Astrocyte (in vitro differentiated cells and primary cell): Measurements from ENCODE around the gene TAX1BP3. TPM values are rescaled to one million over a fixed set of nuclear protein-coding genes. Genes with fewer than 3 reads are reported as not detected.

ENCODE experiments used
- DNase-seq: peaks from one replicate; pipeline ENCODE4 v3.0.0-alpha.2; 2010; ENCODE audit warnings: low read depth
- FAIRE-seq: peaks from 2 replicates; lab custom pipeline; 2011; peaks lifted over from hg19 to GRCh38; lab: Jason Lieb, UNC
- H2AFZ ChIP-seq: 2 replicates; pipeline ENCODE4 v1.6.0; 2012; ENCODE audit warnings: low read depth, low read length, inconsistent platforms
- H3K27ac ChIP-seq: 2 replicates; pipeline ENCODE4 v1.5.1; 2011; ENCODE audit warnings: low read depth, low read length, inconsistent platforms
- H3K27me3 ChIP-seq: 2 replicates; pipeline ENCODE4 v1.6.0; 2011; ENCODE audit warnings: low read length, inconsistent platforms; ENCODE audit not compliant: insufficient read depth
- H3K36me3 ChIP-seq: 2 replicates; pipeline ENCODE4 v1.5.1; 2011; ENCODE audit warnings: low read length, inconsistent platforms; ENCODE audit not compliant: insufficient read depth
- H3K4me1 ChIP-seq: 2 replicates; pipeline ENCODE4 v1.5.1; 2011; ENCODE audit warnings: low read length, inconsistent platforms; ENCODE audit not compliant: insufficient read depth
- H3K4me2 ChIP-seq: 2 replicates; pipeline ENCODE4 v1.6.0; 2012; ENCODE audit warnings: low read length, inconsistent platforms
- H3K4me3 ChIP-seq: 2 replicates; pipeline ENCODE4 v1.5.1; 2011; ENCODE audit warnings: low read depth, mild to moderate bottlenecking, low read length, inconsistent platforms; ENCODE audit not compliant: insufficient read depth
- H3K79me2 ChIP-seq: 2 replicates; pipeline ENCODE4 v1.6.0; 2012; ENCODE audit warnings: mild to moderate bottlenecking, low read length, inconsistent platforms; ENCODE audit not compliant: insufficient read depth
- H3K9ac ChIP-seq: 2 replicates; pipeline ENCODE4 v1.6.0; 2012; ENCODE audit warnings: mild to moderate bottlenecking, low read length, inconsistent platforms
- H3K9me3 ChIP-seq: 2 replicates; pipeline ENCODE4 v1.5.1; 2012; ENCODE audit warnings: low read depth, mild to moderate bottlenecking, low read length, inconsistent platforms; ENCODE audit not compliant: insufficient read depth
- H4K20me1 ChIP-seq: 2 replicates; pipeline ENCODE4 v1.6.0; 2012; ENCODE audit warnings: low read length, inconsistent platforms; ENCODE audit not compliant: insufficient read depth
- H3K27ac Mint-ChIP-seq: one replicate; pipeline ENCODE4 v1.8.0; 2021; ENCODE audit warnings: mild to moderate bottlenecking, mixed read lengths; ENCODE audit not compliant: unreplicated experiment
- H3K27me3 Mint-ChIP-seq: one replicate; pipeline ENCODE4 v1.8.0; 2021; ENCODE audit warnings: low read depth, mixed read lengths; ENCODE audit not compliant: unreplicated experiment
- H3K36me3 Mint-ChIP-seq: one replicate; pipeline ENCODE4 v1.8.0; 2021; ENCODE audit warnings: low read depth, mixed read lengths; ENCODE audit not compliant: unreplicated experiment
- H3K4me1 Mint-ChIP-seq: one replicate; pipeline ENCODE4 v1.8.0; 2021; ENCODE audit warnings: low read depth, mixed read lengths; ENCODE audit not compliant: unreplicated experiment
- H3K4me3 Mint-ChIP-seq: one replicate; pipeline ENCODE4 v1.8.0; 2021; ENCODE audit warnings: mild to moderate bottlenecking, moderate library complexity, mixed read lengths; ENCODE audit not compliant: unreplicated experiment
- H3K9me3 Mint-ChIP-seq: one replicate; pipeline ENCODE4 v1.8.0; 2021; ENCODE audit warnings: mild to moderate bottlenecking, mixed read lengths; ENCODE audit not compliant: unreplicated experiment
- CTCF ChIP-seq: IDR thresholded peaks from 2 replicates; pipeline ENCODE4 v1.5.1; 2011; ENCODE audit warnings: low read depth, mild to moderate bottlenecking, inconsistent platforms, low read length, moderate library complexity; ENCODE audit not compliant: insufficient read depth
- EZH2 ChIP-seq: IDR thresholded peaks from 2 replicates; pipeline ENCODE4 v1.6.1; 2012; ENCODE audit warnings: mild to moderate bottlenecking, low read length, inconsistent platforms; ENCODE audit not compliant: insufficient read depth
- total RNA-seq: library from RNA; stranded (reverse); gene quantifications from 2 replicates; pipeline ENCODE4 v1.2.1, GENCODE V29; 2021

TAX1BP3 gene
- total RNA-seq, 1 donor from 2014 or later, result 194 TPM

DNA sequence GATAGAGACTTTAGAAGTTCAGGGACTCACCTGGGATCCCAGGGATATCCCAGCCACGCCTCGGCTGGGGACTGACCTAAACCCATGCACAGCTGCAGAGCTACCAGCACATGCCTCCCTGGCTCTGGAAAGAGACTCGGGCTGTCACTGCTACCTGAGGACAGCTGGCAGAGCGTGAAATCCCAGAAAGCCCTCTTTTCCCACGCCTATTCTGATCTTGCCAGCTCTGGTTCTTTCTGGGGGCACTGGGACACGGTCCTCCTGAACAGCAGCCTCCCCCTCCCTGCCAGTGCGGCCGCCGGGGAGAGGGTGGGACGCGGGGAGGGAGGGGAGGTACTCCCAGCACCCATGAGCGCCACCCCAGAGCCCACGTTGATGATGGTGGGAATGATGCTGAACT is 16.8 kb upstream of the TAX1BP3 start:
- no peak overlapping the region for H3K4me2 ChIP-seq
- H3K79me2 ChIP-seq, result no peaks in the 10 kb centered on the region
- H3K9me3 Mint-ChIP-seq, result no peaks in the 10 kb centered on the region
- H3K9ac ChIP-seq, result no peak overlapping the region
- H3K27ac ChIP-seq, result no peak overlapping the region
- H3K4me1 Mint-ChIP-seq, result no peaks in the 10 kb centered on the region
- H3K27me3 ChIP-seq, result peaks cover 19% of the 10 kb centered on the region
- no peak overlapping the region for H3K4me3 ChIP-seq
- FAIRE-seq (no peak), DNase-seq (no peak)
- no peak overlapping the region for H3K27ac Mint-ChIP-seq
- no peak overlapping the region for H2AFZ ChIP-seq
- no peaks in the 10 kb centered on the region for H4K20me1 ChIP-seq
- no peak overlapping the region for H3K4me3 Mint-ChIP-seq
- peaks cover 2% of the 10 kb centered on the region for H3K36me3 Mint-ChIP-seq
- H3K9me3 ChIP-seq, result no peaks in the 10 kb centered on the region
- H3K36me3 ChIP-seq, result no peaks in the 10 kb centered on the region
- no peaks in the 10 kb centered on the region for H3K4me1 ChIP-seq
- TF ChIP-seq EZH2 (no peak), CTCF (no peak)
- H3K27me3 Mint-ChIP-seq, result peaks cover 18% of the 10 kb centered on the region

- FAIRE-seq, result no peak
- Mint-ChIP-seq H3K27ac (no peak overlapping the region), H3K9me3 (no peaks in the 10 kb centered on the region)
Observed at GRCh38 chr17:3683054-3683511, 14.7 kb upstream of the TAX1BP3 start.

More at GRCh38 chr17:3683054-3683511, 14.7 kb upstream of the TAX1BP3 start:
- Histone ChIP-seq H3K36me3 (no peaks in the 10 kb centered on the region), H3K27me3 (peaks cover 17% of the 10 kb centered on the region), H3K9me3 (no peaks in the 10 kb centered on the region), H3K4me3 (no peak overlapping the region), H3K9ac (no peak overlapping the region), H3K79me2 (no peaks in the 10 kb centered on the region), H2AFZ (no peak overlapping the region), H3K27ac (no peak overlapping the region), H4K20me1 (no peaks in the 10 kb centered on the region), H3K4me2 (no peak overlapping the region), H3K4me1 (peaks cover 8% of the 10 kb centered on the region)
- H3K4me1 Mint-ChIP-seq, result peaks cover 5% of the 10 kb centered on the region
- H3K4me3 Mint-ChIP-seq, result no peak overlapping the region
- peaks cover 2% of the 10 kb centered on the region for H3K36me3 Mint-ChIP-seq
- peaks cover 11% of the 10 kb centered on the region for H3K27me3 Mint-ChIP-seq
- DNase-seq, result no peak
- peak; percentile 79 for TF ChIP-seq CTCF
- no peak for TF ChIP-seq EZH2
